K562 (cell line): ENCODE results near the gene CC2D1A. TPM values are rescaled to one million over a fixed set of nuclear protein-coding genes. Genes with fewer than 3 reads are reported as not detected.

ENCODE experiments used
- ATAC-seq: fragments of 200-7000 bp; cut with Tn5 transposase; 3 replicates; pipeline ENCODE4 v1.9.1; 2020; ENCODE audit warnings: moderate library complexity
- BruUV-seq: library from RNA; stranded (reverse); fragments of 400-500 nt; replicated peaks from 2 replicates; lab custom pipeline; 2021; lab: Mats Ljungman, UMichigan
- CTCF ChIA-PET: fragments of 300-600 bp; formaldehyde crosslinking; extraction: SDS; loops from one replicate; lab custom pipeline; 2021; ENCODE audit warnings: low intra/inter-chr PET ratio; lab: Yijun Ruan, JAX
- POLR2A ChIA-PET: fragments of 300-600, 350-650 bp; sonication (Branson Sonifier 250); formaldehyde crosslinking; extraction: SDS; loops from one replicate; lab custom pipeline; 2021; ENCODE audit warnings: antibody characterized with exemption, inconsistent platforms; lab: Yijun Ruan, JAX
- DNase-seq, 4 experiments: peaks; one replicate each; pipeline versions ENCODE4 v3.0.0 to v3.0.0-alpha.2; 2011 to 2018; ENCODE audit warnings: low spot score in 3 of 4, mixed read lengths in 3 of 4; ENCODE audit errors: extremely low read depth in 1 of 4
- FAIRE-seq: peaks from 2 replicates; lab custom pipeline; 2011; peaks lifted over from hg19 to GRCh38; lab: Jason Lieb, UNC
- H2AFZ ChIP-seq: 2 replicates; pipeline ENCODE4 v1.6.0; 2011; ENCODE audit warnings: low read depth, low read length, control low read depth, inconsistent platforms
- H3K27ac ChIP-seq: fragments of 200-600 bp; 3 replicates; pipeline ENCODE4 v1.8.0; 2011; ENCODE audit warnings: low read depth, mild to moderate bottlenecking, control low read depth, inconsistent platforms, low read length, moderate library complexity, mixed read lengths; ENCODE audit errors: extremely low read depth
- H3K27me3 ChIP-seq, 2 experiments: fragments of 300-600 bp in 1 of 2; 2 replicates in 1 of 2; 3 replicates in 1 of 2; pipeline versions ENCODE4 v1.6.0 to v1.8.0; 2011; ENCODE audit warnings: inconsistent platforms in 2 of 2, low read length in 2 of 2, mild to moderate bottlenecking in 1 of 2, mixed read lengths in 1 of 2, moderate library complexity in 1 of 2; ENCODE audit not compliant: control insufficient read depth in 2 of 2, insufficient read depth in 2 of 2
- H3K36me3 ChIP-seq: fragments of 300-600 bp; 3 replicates; pipeline ENCODE4 v1.8.0; 2011; ENCODE audit warnings: mild to moderate bottlenecking, low read length, inconsistent platforms; ENCODE audit not compliant: control insufficient read depth, insufficient read depth
- H3K4me1 ChIP-seq, 2 experiments: fragments of 200-600 bp in 1 of 2; replicated peaks in 1 of 2; 2 replicates in 1 of 2; 3 replicates in 1 of 2; pipeline versions ENCODE4 v1.5.1 to v1.8.0; 2011; ENCODE audit warnings: inconsistent platforms in 2 of 2, low read length in 2 of 2, mild to moderate bottlenecking in 1 of 2, mixed read lengths in 1 of 2, moderate library complexity in 1 of 2; ENCODE audit not compliant: control insufficient read depth in 2 of 2, insufficient read depth in 2 of 2
- H3K4me2 ChIP-seq: 2 replicates; pipeline ENCODE4 v1.6.1; 2011; ENCODE audit warnings: low read length, control low read depth, inconsistent platforms, mixed read lengths; ENCODE audit not compliant: insufficient read depth
- H3K4me3 ChIP-seq: fragments of 200-600 bp; sonication (generic), shearing (Covaris generic); 2 replicates; pipeline ENCODE4 v1.5.1; 2016; ENCODE audit warnings: control low read depth, inconsistent platforms
- H3K79me2 ChIP-seq: fragments of 200-600 bp; 3 replicates; pipeline ENCODE4 v1.8.0; 2011; ENCODE audit warnings: low read length, inconsistent platforms; ENCODE audit not compliant: control insufficient read depth, insufficient read depth
- H3K9ac ChIP-seq, 2 experiments: 2 replicates each; pipeline versions ENCODE4 v1.6.0 to v1.6.1; 2011; ENCODE audit warnings: low read depth in 2 of 2, low read length in 2 of 2, control low read depth in 1 of 2, inconsistent platforms in 1 of 2, mild to moderate bottlenecking in 1 of 2, mixed read lengths in 1 of 2; ENCODE audit not compliant: insufficient read depth in 1 of 2
- H3K9me1 ChIP-seq: one replicate; pipeline ENCODE4 v1.6.0; 2011; ENCODE audit warnings: inconsistent platforms, mild to moderate bottlenecking, low read length, moderate library complexity; ENCODE audit not compliant: control insufficient read depth, insufficient read depth
- H3K9me3 ChIP-seq: replicated peaks from 2 replicates; pipeline ENCODE4 v1.5.1; 2011; ENCODE audit warnings: low read depth, low read length, inconsistent platforms; ENCODE audit not compliant: control insufficient read depth, insufficient read depth
- H4K20me1 ChIP-seq: replicated peaks from 2 replicates; pipeline ENCODE4 v1.6.1; 2011; ENCODE audit warnings: low read length, inconsistent platforms, mixed read lengths; ENCODE audit not compliant: control insufficient read depth, insufficient read depth
- CBFB ChIP-seq: sonication (generic); formaldehyde crosslinking; IDR thresholded peaks from 2 replicates; pipeline ENCODE4 v1.4.0; 2020; ENCODE audit warnings: mild to moderate bottlenecking, missing genetic modification reagents
- IFI16 ChIP-seq: fragments of 250-450 bp; sonication (Bioruptor Pico); IDR thresholded peaks from 2 replicates; pipeline ENCODE4 v2.1.2; 2022; ENCODE audit warnings: mild to moderate bottlenecking, inconsistent platforms
- KLF1 ChIP-seq: fragments of 450-650 bp; IDR thresholded peaks from 2 replicates; pipeline ENCODE4 v1.6.1; 2016; ENCODE audit warnings: missing genetic modification characterization, missing compliant biosample characterization
- NR2C2 ChIP-seq, 2 experiments: fragments of 200-800 bp in 1 of 2; sonication (Bioruptor generic) in 1 of 2; sonication (generic) in 1 of 2; formaldehyde crosslinking in 1 of 2; IDR thresholded peaks; 2 replicates each; pipeline versions ENCODE4 v1.6.1 to v1.8.0; 2016 to 2022; ENCODE audit warnings: mild to moderate bottlenecking in 1 of 2, missing compliant biosample characterization in 1 of 2, missing genetic modification characterization in 1 of 2, missing genetic modification reagents in 1 of 2
- USF1 ChIP-seq: sonication (generic); formaldehyde crosslinking; IDR thresholded peaks from 2 replicates; pipeline ENCODE4 v1.9.0; 2022; ENCODE audit warnings: mild to moderate bottlenecking, missing genetic modification reagents
- YBX1 ChIP-seq: fragments of 450-650 bp; IDR thresholded peaks from 2 replicates; pipeline ENCODE4 v1.7.1; 2016; ENCODE audit warnings: mild to moderate bottlenecking
- WGBS: fragments of 100-300 bp; shearing (Covaris generic); methylation state at CpG from one replicate; pipeline ENCODE4 v1.1.6; 2016; ENCODE audit warnings: low coverage, mixed read lengths; ENCODE audit not compliant: insufficient coverage; ENCODE audit errors: missing lambda C conversion rate; 5-methylcytosine and 5-hydroxymethylcytosine counted together
- in situ Hi-C: fragments of 300-500 bp; cut with MboI; formaldehyde crosslinking; loops from 4 replicates; pipeline ENCODE4 v1.15.0; 2018; ENCODE audit warnings: inconsistent platforms, mixed read lengths
- intact Hi-C: fragments of 100-400 bp; cut with micrococcal nuclease; formaldehyde crosslinking; loops from 2 replicates; pipeline ENCODE4 v1.14.2; 2022
- polyA plus RNA-seq, 8 experiments: library from polyadenylated mRNA; depleted of rRNA in 4 of 8; stranded (reverse) in 5 of 8; unstranded in 3 of 8; fragments of >200 nt; fragmentation: Nextera tagmentation in 2 of 8; fragmentation: Illumina TruSeq in 1 of 8; extraction: Ambion mirVana in 2 of 8; extraction: Trizol in 1 of 8; gene quantifications; 2 replicates each; pipeline versions ENCODE4 v1.2.1 to v1.2.3, GENCODE V29; 2011 to 2014; ENCODE audit warnings: inconsistent platforms in 1 of 8, missing spikeins in 1 of 8
- total RNA-seq, 7 experiments: library from RNA; depleted of rRNA in 6 of 7; stranded (reverse); fragments of >200 nt in 6 of 7; fragmentation: Illumina TruSeq in 2 of 7; extraction: Trizol in 2 of 7; gene quantifications; 2 replicates each; pipeline versions ENCODE4 v1.2.1 to v1.2.3, GENCODE V29; 2011 to 2021; ENCODE audit warnings: low replicate concordance in 1 of 7
- TF ChIP-seq, protein P1 (sequence below), 2 experiments: fragments of 200-800 bp in 1 of 2; sonication (Bioruptor generic) in 1 of 2; sonication (generic) in 1 of 2; formaldehyde crosslinking in 1 of 2; IDR thresholded peaks in 1 of 2; conservative IDR thresholded peaks in 1 of 2; 2 replicates each; pipeline versions ENCODE4 v1.5.0 to v1.6.1; 2016 to 2020; ENCODE audit warnings: missing compliant biosample characterization in 1 of 2, missing genetic modification characterization in 1 of 2, missing genetic modification reagents in 1 of 2

CC2D1A gene
- total and polyA plus RNA-seq, 9 of the 15 experiments (the other 6 are each of a cell fraction or from before 2014, with no cell fraction given) = 0.32 to 31.0 (median 12.9) TPM

DNA sequence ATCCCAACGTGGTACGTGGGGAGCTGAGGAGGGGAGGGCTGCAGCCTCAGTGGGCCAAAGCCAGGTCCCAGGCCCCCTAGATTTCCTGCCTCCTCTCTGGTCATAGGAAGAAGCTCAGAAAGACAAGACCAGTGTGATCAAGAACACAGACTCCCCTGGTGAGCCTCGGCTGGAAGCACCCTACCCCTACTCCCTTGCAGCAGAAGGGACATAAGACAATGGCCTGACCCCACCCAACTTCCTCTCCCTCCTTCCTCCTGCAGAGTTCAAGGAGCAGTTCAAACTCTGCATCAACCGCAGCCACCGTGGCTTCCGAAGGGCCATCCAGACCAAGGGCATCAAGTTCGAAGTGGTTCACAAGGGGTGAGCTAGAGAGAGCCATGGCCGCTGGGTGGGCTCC, 20.7 kb downstream of the CC2D1A start (continued):
- TF ChIP-seq, protein P1, sequence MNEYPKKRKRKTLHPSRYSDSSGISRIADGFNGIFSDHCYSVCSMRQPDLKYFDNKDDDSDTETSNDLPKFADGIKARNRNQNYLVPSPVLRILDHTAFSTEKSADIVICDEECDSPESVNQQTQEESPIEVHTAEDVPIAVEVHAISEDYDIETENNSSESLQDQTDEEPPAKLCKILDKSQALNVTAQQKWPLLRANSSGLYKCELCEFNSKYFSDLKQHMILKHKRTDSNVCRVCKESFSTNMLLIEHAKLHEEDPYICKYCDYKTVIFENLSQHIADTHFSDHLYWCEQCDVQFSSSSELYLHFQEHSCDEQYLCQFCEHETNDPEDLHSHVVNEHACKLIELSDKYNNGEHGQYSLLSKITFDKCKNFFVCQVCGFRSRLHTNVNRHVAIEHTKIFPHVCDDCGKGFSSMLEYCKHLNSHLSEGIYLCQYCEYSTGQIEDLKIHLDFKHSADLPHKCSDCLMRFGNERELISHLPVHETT (CRISPR knock-in tag; conservative IDR thresholded peaks at IDR 0.05 in 1 of 2, IDR thresholded peaks at IDR 0.05 in 1 of 2) = no peak
- TF ChIP-seq CBFB (CRISPR knock-in tag) (no peak), KLF1 (tag) (no peak)
- TF ChIP-seq, all 486 proteins: peak for 0

DNA sequence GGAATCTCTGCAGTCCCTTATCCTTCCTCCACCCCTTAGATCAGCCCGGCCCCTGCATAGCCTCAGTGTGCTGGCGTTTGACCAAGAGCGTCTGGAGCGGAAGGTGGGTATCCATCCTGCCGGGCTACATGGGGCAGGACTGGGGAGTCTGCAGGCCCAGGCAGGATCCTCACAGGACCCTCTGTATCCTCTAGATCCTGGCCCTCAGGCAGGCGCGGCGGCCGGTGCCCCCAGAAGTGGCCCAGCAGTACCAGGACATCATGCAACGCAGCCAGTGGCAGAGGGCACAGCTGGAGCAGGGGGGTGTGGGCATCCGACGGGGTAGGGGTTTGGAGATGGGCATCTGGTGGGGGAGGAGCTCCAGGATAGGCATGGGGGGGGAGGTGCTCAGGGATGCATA, 23.3 kb downstream of the CC2D1A start:
- Histone ChIP-seq H3K4me3 (no peak overlapping the region), H3K9me3 (no peaks in the 10 kb centered on the region), H3K4me2 (no peak overlapping the region), H3K27me3 (no peaks in the 10 kb centered on the region; a peak in 1 of 5 replicates), H3K9ac (no peak overlapping the region), H3K79me2 (no peaks in the 10 kb centered on the region), H4K20me1 (no peaks in the 10 kb centered on the region), H3K4me1 (peaks cover 0 to 36% of the 10 kb centered on the region in 2 experiments; a peak in 2 of 5 replicates), H3K36me3 (peaks cover 39% of the 10 kb centered on the region; the same call in 2 of the 3 replicates), H3K27ac (no peak overlapping the region), H2AFZ (no peak overlapping the region), H3K9me1 (peaks cover 4% of the 10 kb centered on the region)
- ATAC-seq = no peak
- ChIA-PET CTCF (no interaction called here), POLR2A (no interaction called here)
- in situ Hi-C loops = no loop called here
- no peak for FAIRE-seq
- TF ChIP-seq IFI16 (CRISPR knock-in tag) (no peak), NR2C2 (CRISPR knock-in tag; IDR thresholded peaks at IDR 0.05) (no peak), NR2C2 (tag; IDR thresholded peaks at IDR 0.05) (no peak), YBX1 (no peak), USF1 (CRISPR knock-in tag) (no peak)
- BruUV-seq = no TSS peak
- intact Hi-C loops = no loop called here
- WGBS = 90% methylated on average over 10 of the region's 12 CpGs
- peak in 2 of 4 experiments; percentile 10 to 13 for DNase-seq
